Sigmoid colon (tissue), 4 donors: ENCODE results near the gene PNMA5.
"Not testable (repeated sequence)": the region's sequence is repeated elsewhere in the genome, so short reads cannot be mapped to it uniquely, and the experiment has no call there.

Experiments used
- CTCF ChIP-seq, 4 experiments: fragments of 450-650 bp in 3 of 4; fragments of 200-600 bp in 1 of 4; IDR thresholded peaks; one replicate each; pipeline ENCODE4 v1.5.1; 2016 to 2019; ENCODE audit warnings: antibody characterized with exemption in 4 of 4, mild to moderate bottlenecking in 3 of 4, moderate library complexity in 2 of 4
- EP300 ChIP-seq, 4 donors: sonication (generic); formaldehyde crosslinking; IDR thresholded peaks; one replicate each; pipeline ENCODE4 v1.6.1; 2017; ENCODE audit warnings: antibody characterized with exemption in 4 of 4
- POLR2AphosphoS5 ChIP-seq, 4 donors: sonication (generic); formaldehyde crosslinking; IDR thresholded peaks; one replicate each; pipeline ENCODE4 v1.6.1; 2017; ENCODE audit warnings: antibody characterized with exemption in 4 of 4

DNA sequence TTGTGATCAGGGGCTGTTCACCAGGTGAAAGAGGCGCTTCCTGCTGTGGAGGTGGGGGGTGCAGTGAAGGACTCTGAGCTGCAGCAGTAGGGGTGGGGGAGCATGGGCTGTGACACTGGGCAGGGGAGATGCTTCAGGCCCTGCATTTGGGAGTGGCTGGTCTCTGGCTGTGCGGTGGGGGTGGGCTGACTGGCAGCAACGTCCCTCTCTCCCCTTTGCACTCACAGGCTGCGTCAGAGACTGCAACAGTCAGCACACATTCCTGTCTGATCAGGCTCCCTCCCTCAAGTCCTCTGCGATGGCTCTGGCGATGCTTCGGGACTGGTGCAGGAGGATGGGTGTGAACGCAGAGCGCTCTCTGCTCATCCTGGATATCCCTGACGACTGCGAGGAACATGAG is 34.6 kb upstream of the PNMA5 start:
- TF ChIP-seq CTCF, POLR2AphosphoS5, EP300 (IDR thresholded peaks at IDR 0.05): not testable (repeated sequence)
